Keratinocyte (primary cell): ENCODE measurements around the gene P2RX3. TPM values are rescaled to one million over a fixed set of nuclear protein-coding genes. Genes with fewer than 3 reads are reported as not detected.

Source experiments
- DNase-seq: peaks from one replicate; pipeline ENCODE4 v3.0.0-alpha.2; 2011; ENCODE audit warnings: low read depth, missing footprints, low spot score
- FAIRE-seq: peaks from 2 replicates; lab custom pipeline; 2011; peaks lifted over from hg19 to GRCh38; lab: Jason Lieb, UNC
- H2AFZ ChIP-seq: 2 replicates; pipeline ENCODE4 v1.6.0; 2012; ENCODE audit warnings: low read length, control low read depth, inconsistent platforms; ENCODE audit not compliant: control insufficient read depth
- H3K27ac ChIP-seq: 2 replicates; pipeline ENCODE4 v1.5.1; 2011; ENCODE audit warnings: low read length; ENCODE audit not compliant: control insufficient read depth, insufficient read depth
- H3K27me3 ChIP-seq: 3 replicates; pipeline ENCODE4 v1.6.0; 2011; ENCODE audit warnings: low read length; ENCODE audit not compliant: control insufficient read depth, insufficient read depth; ENCODE audit errors: extremely low read depth
- H3K36me3 ChIP-seq, 2 experiments: 2 replicates in 1 of 2; 3 replicates in 1 of 2; pipeline ENCODE4 v1.5.1; 2011; ENCODE audit warnings: low read length in 2 of 2, mild to moderate bottlenecking in 1 of 2; ENCODE audit not compliant: control insufficient read depth in 2 of 2, insufficient read depth in 2 of 2; ENCODE audit errors: extremely low read depth in 1 of 2
- H3K4me1 ChIP-seq: 3 replicates; pipeline ENCODE4 v1.5.1; 2011; ENCODE audit warnings: low read length; ENCODE audit not compliant: control insufficient read depth, insufficient read depth; ENCODE audit errors: extremely low read depth
- H3K4me2 ChIP-seq: 3 replicates; pipeline ENCODE4 v1.6.0; 2011; ENCODE audit warnings: low read depth, low read length; ENCODE audit not compliant: control insufficient read depth, insufficient read depth; ENCODE audit errors: extremely low read depth
- H3K4me3 ChIP-seq, 3 experiments: fragments of 200-600 bp in 1 of 3; sonication (generic) in 1 of 3; 2 replicates in 2 of 3; 3 replicates in 1 of 3; pipeline ENCODE4 v1.5.1; 2011 to 2016; ENCODE audit warnings: low read length in 3 of 3, mild to moderate bottlenecking in 3 of 3, control low read depth in 2 of 3, inconsistent platforms in 1 of 3, low read depth in 1 of 3, mixed read lengths in 1 of 3, mixed run types in 1 of 3, moderate library complexity in 1 of 3; ENCODE audit not compliant: control insufficient read depth in 2 of 3, insufficient read depth in 2 of 3; ENCODE audit errors: extremely low read depth in 1 of 3
- H3K79me2 ChIP-seq: 2 replicates; pipeline ENCODE4 v1.6.0; 2012; ENCODE audit warnings: low read length; ENCODE audit not compliant: control insufficient read depth, insufficient read depth
- H3K9ac ChIP-seq: 3 replicates; pipeline ENCODE4 v1.6.0; 2011; ENCODE audit warnings: low read length; ENCODE audit not compliant: control insufficient read depth, insufficient read depth; ENCODE audit errors: extremely low read depth
- H3K9me1 ChIP-seq: 3 replicates; pipeline ENCODE4 v1.6.0; 2011; ENCODE audit warnings: low read length; ENCODE audit not compliant: control insufficient read depth, insufficient read depth; ENCODE audit errors: extremely low read depth
- H3K9me3 ChIP-seq: 2 replicates; pipeline ENCODE4 v1.5.1; 2012; ENCODE audit warnings: low read depth, low read length; ENCODE audit not compliant: control insufficient read depth
- H4K20me1 ChIP-seq: 3 replicates; pipeline ENCODE4 v1.6.0; 2011; ENCODE audit warnings: low read length; ENCODE audit not compliant: control insufficient read depth, insufficient read depth; ENCODE audit errors: extremely low read depth
- EZH2 ChIP-seq: IDR thresholded peaks from one replicate; pipeline ENCODE4 v1.6.1; 2012; ENCODE audit warnings: inconsistent platforms, mild to moderate bottlenecking, low read length, moderate library complexity
- dilution Hi-C: fragments of 300-500 bp; cut with MboI; formaldehyde crosslinking; loops from one replicate; pipeline ENCODE4 v1.7.0; 2020; ENCODE audit warnings: low sequenced_read_pairs; ENCODE audit not compliant: extremely low pct_ligation_motif_present
- polyA plus RNA-seq, 5 experiments: library from polyadenylated mRNA; depleted of rRNA in 3 of 5; stranded (reverse) in 3 of 5; stranded (forward) in 1 of 5; unstranded in 1 of 5; fragments of >200 nt; gene quantifications; 1 replicate in 1 of 5; 2 replicates in 3 of 5; 3 replicates in 1 of 5; pipeline versions ENCODE4 v1.2.1 to v1.2.3, GENCODE V29; 2011 to 2012; ENCODE audit warnings: missing spikeins in 2 of 5, low read depth in 1 of 5, low replicate concordance in 1 of 5
- TF ChIP-seq, protein P1 (sequence below), 3 experiments: IDR thresholded peaks in 1 of 3; conservative IDR thresholded peaks in 1 of 3; optimal IDR thresholded peaks in 1 of 3; 2 replicates in 2 of 3; 3 replicates in 1 of 3; pipeline versions ENCODE3 to v1.5.1; 2011; ENCODE audit warnings: low read length in 3 of 3, mild to moderate bottlenecking in 3 of 3, moderate library complexity in 2 of 3, control low read depth in 1 of 3, inconsistent platforms in 1 of 3; ENCODE audit not compliant: insufficient read depth in 2 of 3; ENCODE audit errors: extremely low read depth in 1 of 3

Gene P2RX3
- polyA plus RNA-seq, 1 donor (not counting 4 experiments of a cell fraction or from before 2014, with no cell fraction given): not detected

DNA sequence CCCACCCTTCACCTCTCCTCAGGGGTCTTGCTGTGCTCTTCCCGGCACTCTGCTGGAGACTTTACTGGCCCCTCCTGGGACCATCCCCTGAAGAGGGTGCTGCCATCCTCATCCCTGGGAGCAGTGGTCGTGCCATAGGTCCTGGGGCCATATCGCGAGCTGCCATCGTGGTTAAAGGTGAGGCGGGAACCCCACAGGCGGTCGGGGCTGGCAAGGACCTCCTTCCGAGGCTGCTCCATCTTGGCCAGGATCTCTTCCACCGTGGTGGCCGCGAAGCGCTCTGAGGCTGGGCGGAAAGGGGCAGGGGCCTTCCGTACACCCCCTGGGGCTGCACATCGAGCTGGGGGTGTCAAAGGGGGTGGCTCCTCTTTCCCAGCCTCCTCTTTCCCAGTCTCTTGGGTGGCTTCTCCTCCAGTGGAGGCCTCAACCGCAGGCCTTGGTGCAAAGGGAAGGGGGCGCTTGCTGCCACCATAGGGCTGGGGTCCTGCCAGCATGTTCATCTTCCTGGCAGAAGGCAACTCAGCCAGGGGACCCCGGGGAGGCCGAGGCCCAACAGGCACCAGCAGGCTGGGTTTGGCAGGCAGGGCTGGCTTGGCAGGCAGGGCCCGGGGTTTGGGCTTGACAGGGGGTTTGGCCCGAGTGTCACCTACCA lies 18.0 kb upstream of the P2RX3 start:
- H3K4me3 ChIP-seq: peak overlapping the region; percentile 50 to 87 (median 74)
- H3K4me1 ChIP-seq: peaks cover 44% of the 10 kb centered on the region
- FAIRE-seq (no peak), DNase-seq (no peak)
- peaks cover 9% of the 10 kb centered on the region for H4K20me1 ChIP-seq
- H3K9me3 ChIP-seq: no peaks in the 10 kb centered on the region
- no peak overlapping the region for H2AFZ ChIP-seq
- dilution Hi-C loops: no loop called here
- peaks cover 61% of the 10 kb centered on the region for H3K79me2 ChIP-seq
- H3K9ac ChIP-seq: peak overlapping the region; percentile 30
- no peaks in the 10 kb centered on the region for H3K27me3 ChIP-seq
- peak overlapping the region; percentile 3 for H3K27ac ChIP-seq
- peaks cover 32 to 47% of the 10 kb centered on the region in 2 experiments for H3K36me3 ChIP-seq
- TF ChIP-seq, protein P1, sequence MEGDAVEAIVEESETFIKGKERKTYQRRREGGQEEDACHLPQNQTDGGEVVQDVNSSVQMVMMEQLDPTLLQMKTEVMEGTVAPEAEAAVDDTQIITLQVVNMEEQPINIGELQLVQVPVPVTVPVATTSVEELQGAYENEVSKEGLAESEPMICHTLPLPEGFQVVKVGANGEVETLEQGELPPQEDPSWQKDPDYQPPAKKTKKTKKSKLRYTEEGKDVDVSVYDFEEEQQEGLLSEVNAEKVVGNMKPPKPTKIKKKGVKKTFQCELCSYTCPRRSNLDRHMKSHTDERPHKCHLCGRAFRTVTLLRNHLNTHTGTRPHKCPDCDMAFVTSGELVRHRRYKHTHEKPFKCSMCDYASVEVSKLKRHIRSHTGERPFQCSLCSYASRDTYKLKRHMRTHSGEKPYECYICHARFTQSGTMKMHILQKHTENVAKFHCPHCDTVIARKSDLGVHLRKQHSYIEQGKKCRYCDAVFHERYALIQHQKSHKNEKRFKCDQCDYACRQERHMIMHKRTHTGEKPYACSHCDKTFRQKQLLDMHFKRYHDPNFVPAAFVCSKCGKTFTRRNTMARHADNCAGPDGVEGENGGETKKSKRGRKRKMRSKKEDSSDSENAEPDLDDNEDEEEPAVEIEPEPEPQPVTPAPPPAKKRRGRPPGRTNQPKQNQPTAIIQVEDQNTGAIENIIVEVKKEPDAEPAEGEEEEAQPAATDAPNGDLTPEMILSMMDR (optimal IDR thresholded peaks at IDR 0.05 in 1 of 3, IDR thresholded peaks at IDR 0.05 in 1 of 3, conservative IDR thresholded peaks at IDR 0.05 in 1 of 3; ENCODE audit: extremely low read depth in 1 of 3, insufficient read depth in 2 of 3, low read length in 3 of 3): no peak
- no peak for TF ChIP-seq EZH2
- peaks cover 2% of the 10 kb centered on the region for H3K9me1 ChIP-seq
- H3K4me2 ChIP-seq: peak overlapping the region; percentile 94

DNA sequence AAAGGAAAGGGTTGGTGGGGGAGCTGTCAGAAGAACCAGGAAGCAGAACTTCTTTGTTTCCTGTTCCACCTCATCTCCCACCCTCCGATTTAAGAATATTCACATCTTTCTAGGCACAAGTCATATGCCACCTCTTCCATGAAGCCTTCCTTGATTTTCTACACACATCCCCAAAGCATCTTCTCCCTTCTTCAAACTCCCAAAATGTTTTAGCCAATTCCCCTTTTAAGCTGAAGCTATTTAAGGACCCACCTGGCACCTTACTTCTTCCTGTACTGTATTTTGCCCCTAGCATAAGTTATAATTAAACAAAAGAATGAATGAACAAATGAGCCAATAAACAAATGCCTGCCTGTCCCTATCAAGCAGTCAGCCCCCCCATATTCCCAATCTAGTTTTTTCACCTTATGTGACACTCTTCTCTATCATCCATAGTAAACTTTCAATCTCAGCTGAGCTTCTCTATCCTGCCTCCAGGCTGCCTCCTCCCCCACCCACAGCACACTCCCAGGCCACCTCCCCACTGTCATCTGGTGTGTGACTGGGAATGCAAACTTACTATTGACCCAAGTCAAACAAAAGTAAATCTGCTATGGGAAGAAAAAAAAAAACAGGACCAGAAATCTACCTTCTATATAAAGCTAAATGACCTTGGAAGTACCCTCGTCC lies 17.3 kb upstream of the P2RX3 start:
- Histone ChIP-seq H3K4me3 (peak overlapping the region; percentile 65 to 87 (median 74)), H3K27ac (peak overlapping the region; percentile 94), H3K4me1 (peaks cover 51% of the 10 kb centered on the region), H3K9me1 (peaks cover 2% of the 10 kb centered on the region), H3K9me3 (no peaks in the 10 kb centered on the region), H3K79me2 (peaks cover 61% of the 10 kb centered on the region), H2AFZ (no peak overlapping the region), H3K36me3 (peaks cover 26 to 40% of the 10 kb centered on the region in 2 experiments), H3K9ac (peak overlapping the region; percentile 93), H3K27me3 (no peaks in the 10 kb centered on the region), H4K20me1 (peaks cover 9% of the 10 kb centered on the region), H3K4me2 (peak overlapping the region; percentile 94)
- FAIRE-seq: no peak
- DNase-seq: no peak
- dilution Hi-C loops: no loop called here
- TF ChIP-seq EZH2: no peak
- TF ChIP-seq, protein P1 (optimal IDR thresholded peaks at IDR 0.05 in 1 of 3, IDR thresholded peaks at IDR 0.05 in 1 of 3, conservative IDR thresholded peaks at IDR 0.05 in 1 of 3; ENCODE audit: extremely low read depth in 1 of 3, insufficient read depth in 2 of 3, low read length in 3 of 3): no peak
